H1 (cell line): Measurements from ENCODE around the gene TFF1. TPM values are rescaled to one million over a fixed set of nuclear protein-coding genes. Genes with fewer than 3 reads are reported as not detected.

Experiments
- CTCF ChIA-PET: fragments of 300-600 bp; sonication (Branson Sonifier 250); formaldehyde crosslinking; loops from one replicate; lab custom pipeline; 2021; ENCODE audit not compliant: partially characterized antibody; lab: Charles Lee
- POLR2A ChIA-PET: fragments of 300-600 bp; sonication (Branson Sonifier 250); formaldehyde crosslinking; loops from one replicate; lab custom pipeline; 2021; ENCODE audit warnings: inconsistent platforms; ENCODE audit not compliant: partially characterized antibody; lab: Charles Lee
- DNase-seq, 2 experiments: peaks; one replicate each; pipeline versions ENCODE4 v3.0.0 to v3.0.0-alpha.2; 2010 to 2022; ENCODE audit warnings: low spot score in 2 of 2, low read depth in 1 of 2, mixed read lengths in 1 of 2
- FAIRE-seq: peaks from 2 replicates; lab custom pipeline; 2011; peaks lifted over from hg19 to GRCh38; lab: Jason Lieb, UNC
- H2AFZ ChIP-seq: 2 replicates; pipeline ENCODE4 v1.8.1; 2012; ENCODE audit warnings: low read length, inconsistent platforms
- H2AK5ac ChIP-seq: 2 replicates; pipeline ENCODE4 v1.6.1; 2013; ENCODE audit warnings: low read depth, low read length
- H2BK120ac ChIP-seq: replicated peaks from 2 replicates; pipeline ENCODE3; 2013; ENCODE audit warnings: low read depth, low read length, inconsistent platforms
- H2BK12ac ChIP-seq: 2 replicates; pipeline ENCODE4 v1.6.1; 2013; ENCODE audit warnings: low read depth, low read length
- H2BK15ac ChIP-seq: 2 replicates; pipeline ENCODE4 v1.6.1; 2013; ENCODE audit warnings: low read length
- H2BK20ac ChIP-seq: 2 replicates; pipeline ENCODE4 v1.6.1; 2013; ENCODE audit warnings: low read length
- H2BK5ac ChIP-seq: 2 replicates; pipeline ENCODE4 v1.6.1; 2013; ENCODE audit warnings: low read depth, low read length
- H3K14ac ChIP-seq: 2 replicates; pipeline ENCODE4 v1.6.1; 2013; ENCODE audit warnings: inconsistent platforms; ENCODE audit not compliant: insufficient read length
- H3K18ac ChIP-seq: 2 replicates; pipeline ENCODE4 v1.6.1; 2013; ENCODE audit warnings: low read length; ENCODE audit errors: extremely low read depth
- H3K23ac ChIP-seq: 2 replicates; pipeline ENCODE4 v1.6.1; 2013; ENCODE audit warnings: inconsistent platforms; ENCODE audit not compliant: insufficient read length
- H3K23me2 ChIP-seq: 2 replicates; pipeline ENCODE4 v1.6.1; 2013; ENCODE audit warnings: low read depth, low read length
- H3K27ac ChIP-seq: 2 replicates; pipeline ENCODE4 v1.6.1; 2011; ENCODE audit warnings: low read depth, low read length, inconsistent platforms
- H3K27me3 ChIP-seq, 4 experiments: replicated peaks in 1 of 4; 1 replicate in 1 of 4; 2 replicates in 3 of 4; pipeline versions ENCODE4 v1.6.1 to v1.8.1; 2011 to 2013; ENCODE audit warnings: low read length in 3 of 4, mild to moderate bottlenecking in 3 of 4, inconsistent platforms in 2 of 4, mixed read lengths in 2 of 4, moderate library complexity in 1 of 4; ENCODE audit not compliant: control insufficient read depth in 3 of 4, insufficient read depth in 3 of 4; ENCODE audit errors: extremely low read depth in 1 of 4
- H3K36me3 ChIP-seq, 4 experiments: 2 replicates each; pipeline versions ENCODE4 v1.6.1 to v1.8.1; 2011 to 2013; ENCODE audit warnings: mild to moderate bottlenecking in 4 of 4, low read length in 3 of 4, moderate library complexity in 2 of 4, control low read depth in 1 of 4, inconsistent platforms in 1 of 4; ENCODE audit not compliant: insufficient read depth in 4 of 4, control insufficient read depth in 2 of 4
- H3K4ac ChIP-seq: replicated peaks from 2 replicates; pipeline ENCODE3; 2013; ENCODE audit warnings: low read length, low read depth, mixed read lengths, inconsistent platforms; ENCODE audit not compliant: insufficient read length
- H3K4me1 ChIP-seq, 4 experiments: replicated peaks in 1 of 4; 1 replicate in 1 of 4; 2 replicates in 3 of 4; pipeline versions ENCODE4 v1.6.1 to v1.8.1; 2011 to 2013; ENCODE audit warnings: low read length in 3 of 4, inconsistent platforms in 2 of 4, mixed read lengths in 1 of 4; ENCODE audit not compliant: insufficient read depth in 4 of 4, control insufficient read depth in 3 of 4
- H3K4me2 ChIP-seq, 2 experiments: 2 replicates each; pipeline versions ENCODE4 v1.6.1 to v1.8.1; 2011 to 2013; ENCODE audit warnings: low read depth in 2 of 2, low read length in 2 of 2, control low read depth in 1 of 2, inconsistent platforms in 1 of 2, mild to moderate bottlenecking in 1 of 2; ENCODE audit not compliant: insufficient read depth in 1 of 2
- H3K4me3 ChIP-seq, 4 experiments: fragments of 200-600, 300-600 bp in 1 of 4; sonication (generic), shearing (Covaris generic), sonication (Bioruptor Twin) in 1 of 4; 2 replicates each; pipeline versions ENCODE4 v1.5.1 to v1.8.1; 2011 to 2016; ENCODE audit warnings: low read length in 4 of 4, low read depth in 3 of 4, control low read depth in 2 of 4, inconsistent platforms in 2 of 4, mild to moderate bottlenecking in 2 of 4, mixed read lengths in 1 of 4, moderate library complexity in 1 of 4; ENCODE audit not compliant: insufficient read depth in 2 of 4; ENCODE audit errors: extremely low read depth in 1 of 4
- H3K56ac ChIP-seq: replicated peaks from 2 replicates; pipeline ENCODE3; 2013; ENCODE audit warnings: low read depth, mild to moderate bottlenecking, mixed read lengths, low read length, inconsistent platforms; ENCODE audit not compliant: insufficient read length
- H3K79me1 ChIP-seq: 2 replicates; pipeline ENCODE4 v1.6.1; 2013; ENCODE audit warnings: low read depth, low read length, control low read depth
- H3K79me2 ChIP-seq, 2 experiments: 2 replicates each; pipeline versions ENCODE4 v1.6.1 to v1.8.1; 2012 to 2013; ENCODE audit warnings: low read length in 2 of 2, mild to moderate bottlenecking in 2 of 2, inconsistent platforms in 1 of 2; ENCODE audit not compliant: insufficient read depth in 2 of 2, control insufficient read depth in 1 of 2
- H3K9ac ChIP-seq, 4 experiments: replicated peaks in 1 of 4; 1 replicate in 1 of 4; 2 replicates in 3 of 4; pipeline versions ENCODE4 v1.6.1 to v1.8.1; 2011 to 2013; ENCODE audit warnings: low read depth in 3 of 4, low read length in 3 of 4, control low read depth in 2 of 4, mild to moderate bottlenecking in 2 of 4, moderate library complexity in 2 of 4, inconsistent platforms in 1 of 4; ENCODE audit errors: extremely low read depth in 1 of 4
- H3K9me3 ChIP-seq, 2 experiments: 2 replicates each; pipeline versions ENCODE4 v1.6.1 to v1.8.1; 2012 to 2013; ENCODE audit warnings: mild to moderate bottlenecking in 2 of 2, moderate library complexity in 2 of 2, control low read depth in 1 of 2, inconsistent platforms in 1 of 2, low read depth in 1 of 2, low read length in 1 of 2, mixed read lengths in 1 of 2; ENCODE audit not compliant: insufficient read depth in 2 of 2
- H4K20me1 ChIP-seq, 2 experiments: replicated peaks in 1 of 2; 2 replicates each; pipeline versions ENCODE3 to v1.8.1; 2011 to 2013; ENCODE audit warnings: inconsistent platforms in 2 of 2, low read length in 2 of 2, mild to moderate bottlenecking in 1 of 2; ENCODE audit not compliant: insufficient read depth in 2 of 2, control insufficient read depth in 1 of 2
- H4K5ac ChIP-seq: 2 replicates; pipeline ENCODE4 v1.6.1; 2013; ENCODE audit warnings: low read length, low read depth, mixed read lengths, inconsistent platforms; ENCODE audit not compliant: insufficient read length
- H4K8ac ChIP-seq: 2 replicates; pipeline ENCODE4 v1.8.0; 2013; ENCODE audit warnings: mild to moderate bottlenecking, moderate library complexity, low read length, inconsistent platforms; ENCODE audit not compliant: insufficient read depth; ENCODE audit errors: extremely low read depth
- H4K91ac ChIP-seq: replicated peaks from 2 replicates; pipeline ENCODE3; 2013; ENCODE audit warnings: low read length, mixed read lengths, inconsistent platforms; ENCODE audit not compliant: insufficient read length
- ASH2L ChIP-seq: fragments of 200-600, 300-600 bp; sonication (generic); IDR thresholded peaks from one replicate; pipeline ENCODE4 v1.7.1; 2017; ENCODE audit warnings: low read length
- EP300 ChIP-seq, 2 experiments: IDR thresholded peaks; 1 replicate in 1 of 2; 2 replicates in 1 of 2; pipeline ENCODE4 v1.6.1; 2011 to 2012; ENCODE audit warnings: low read depth in 2 of 2, low read length in 2 of 2, mild to moderate bottlenecking in 2 of 2, borderline replicate concordance in 1 of 2, inconsistent platforms in 1 of 2, moderate library complexity in 1 of 2
- WGBS, 2 experiments: shearing (Covaris generic) in 1 of 2; methylation state at CpG; one replicate each; pipeline versions ENCODE4 v1.1.6 to v1.1.7; 2013 to 2015; ENCODE audit warnings: low lambda C conversion rate in 2 of 2, mixed read lengths in 2 of 2, inconsistent platforms in 1 of 2, low coverage in 1 of 2, missing lambda C conversion rate in 1 of 2; ENCODE audit not compliant: insufficient replicate concordance in 2 of 2, insufficient coverage in 1 of 2, insufficient read length in 1 of 2; ENCODE audit errors: extremely low coverage in 1 of 2, missing lambda C conversion rate in 1 of 2; 5-methylcytosine and 5-hydroxymethylcytosine counted together
- polyA plus RNA-seq, 7 experiments: library from polyadenylated mRNA; depleted of rRNA in 3 of 7; stranded (reverse) in 5 of 7; unstranded in 2 of 7; fragments of >200 nt in 5 of 7; fragments of 200-250 nt in 2 of 7; gene quantifications; 1 replicate in 5 of 7; 2 replicates in 1 of 7; 4 replicates in 1 of 7; pipeline versions ENCODE4 v1.2.1 to v1.2.3, GENCODE V29; 2011 to 2013; ENCODE audit warnings: missing spikeins in 2 of 7, mixed read lengths in 2 of 7
- total RNA-seq: library from RNA; stranded (reverse); fragmentation: NEBNext Ultra II Directional; extraction: Animal tissue kit (Norgen Biotek cat#: 25700); gene quantifications from 2 replicates; pipeline ENCODE4 v1.2.1, GENCODE V29; 2021
- TF ChIP-seq, protein P1 (sequence below): IDR thresholded peaks from 2 replicates; pipeline ENCODE4 v1.6.1; 2011; ENCODE audit warnings: low read length, improper control_type of control experiment
- TF ChIP-seq, protein P2 (sequence below): IDR thresholded peaks from 2 replicates; pipeline ENCODE4 v1.6.1; 2011; ENCODE audit warnings: low read depth, mild to moderate bottlenecking, low read length; ENCODE audit not compliant: insufficient read depth

TFF1 gene
- total and polyA plus RNA-seq, 2 of the 8 experiments (the other 6 are each of a cell fraction or from before 2014, with no cell fraction given): not detected

GRCh38 chr21:42404539-42404938 is 38.2 kb upstream of the TFF1 start:
- Histone ChIP-seq H3K56ac (no peak overlapping the region), H2BK5ac (no peak overlapping the region), H3K9ac (no peak overlapping the region), H3K23me2 (no peaks in the 10 kb centered on the region), H3K4me2 (no peak overlapping the region), H3K14ac (no peak overlapping the region), H3K27me3 (no peaks in the 10 kb centered on the region), H2BK15ac (no peak overlapping the region), H3K27ac (no peak overlapping the region), H2BK12ac (no peak overlapping the region), H2AFZ (no peak overlapping the region), H3K36me3 (no peaks in the 10 kb centered on the region), H4K5ac (no peak overlapping the region), H3K79me2 (no peaks in the 10 kb centered on the region), H3K18ac (no peak overlapping the region), H3K4me3 (no peak overlapping the region), H2BK120ac (no peak overlapping the region), H4K20me1 (no peaks in the 10 kb centered on the region), H2AK5ac (no peak overlapping the region), H3K23ac (no peak overlapping the region), H3K4me1 (no peaks in the 10 kb centered on the region), H4K91ac (no peak overlapping the region), H3K9me3 (peaks cover 3 to 7% of the 10 kb centered on the region in 2 experiments; a peak in 2 of 4 replicates), H3K4ac (no peak overlapping the region), H3K79me1 (no peaks in the 10 kb centered on the region), H2BK20ac (no peak overlapping the region), H4K8ac (no peak overlapping the region)
- DNase-seq (no peak), FAIRE-seq (no peak)
- CTCF ChIA-PET: interaction anchor here (0.7 to 2.5 kb wide), 5 partner anchors 11 to 66 kb away, joined by 3 to 7 read pairs (median 4); no protein-coding TSS in a partner anchor
- 80% methylated on average over 10 of the region's 10 CpGs; no CpG with 5 or more reads in 1 of the 2 experiments for WGBS, 2 experiments
- TF ChIP-seq EP300 (IDR thresholded peaks at IDR 0.05; ENCODE audit: borderline replicate concordance in 1 of 2, low read depth in 2 of 2, low read length in 2 of 2) (no peak), ASH2L (no peak)
- TF ChIP-seq, protein P1, sequence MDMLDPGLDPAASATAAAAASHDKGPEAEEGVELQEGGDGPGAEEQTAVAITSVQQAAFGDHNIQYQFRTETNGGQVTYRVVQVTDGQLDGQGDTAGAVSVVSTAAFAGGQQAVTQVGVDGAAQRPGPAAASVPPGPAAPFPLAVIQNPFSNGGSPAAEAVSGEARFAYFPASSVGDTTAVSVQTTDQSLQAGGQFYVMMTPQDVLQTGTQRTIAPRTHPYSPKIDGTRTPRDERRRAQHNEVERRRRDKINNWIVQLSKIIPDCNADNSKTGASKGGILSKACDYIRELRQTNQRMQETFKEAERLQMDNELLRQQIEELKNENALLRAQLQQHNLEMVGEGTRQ: no peak
- TF ChIP-seq, protein P2, sequence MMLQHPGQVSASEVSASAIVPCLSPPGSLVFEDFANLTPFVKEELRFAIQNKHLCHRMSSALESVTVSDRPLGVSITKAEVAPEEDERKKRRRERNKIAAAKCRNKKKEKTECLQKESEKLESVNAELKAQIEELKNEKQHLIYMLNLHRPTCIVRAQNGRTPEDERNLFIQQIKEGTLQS: no peak
- POLR2A ChIA-PET: interaction anchor here (1.4 kb wide), 1 partner anchor 15 kb away, joined by 3 read pairs; no protein-coding TSS in a partner anchor
